Suppressor macrophage treated with lipopolysaccharide for 4 hours (primary cell): Measurements from ENCODE around the gene CFAP57.

Experiments
- DNase-seq: peaks from one replicate; pipeline ENCODE4 v3.0.0-alpha.2; 2020

The CFAP57 gene

DNA sequence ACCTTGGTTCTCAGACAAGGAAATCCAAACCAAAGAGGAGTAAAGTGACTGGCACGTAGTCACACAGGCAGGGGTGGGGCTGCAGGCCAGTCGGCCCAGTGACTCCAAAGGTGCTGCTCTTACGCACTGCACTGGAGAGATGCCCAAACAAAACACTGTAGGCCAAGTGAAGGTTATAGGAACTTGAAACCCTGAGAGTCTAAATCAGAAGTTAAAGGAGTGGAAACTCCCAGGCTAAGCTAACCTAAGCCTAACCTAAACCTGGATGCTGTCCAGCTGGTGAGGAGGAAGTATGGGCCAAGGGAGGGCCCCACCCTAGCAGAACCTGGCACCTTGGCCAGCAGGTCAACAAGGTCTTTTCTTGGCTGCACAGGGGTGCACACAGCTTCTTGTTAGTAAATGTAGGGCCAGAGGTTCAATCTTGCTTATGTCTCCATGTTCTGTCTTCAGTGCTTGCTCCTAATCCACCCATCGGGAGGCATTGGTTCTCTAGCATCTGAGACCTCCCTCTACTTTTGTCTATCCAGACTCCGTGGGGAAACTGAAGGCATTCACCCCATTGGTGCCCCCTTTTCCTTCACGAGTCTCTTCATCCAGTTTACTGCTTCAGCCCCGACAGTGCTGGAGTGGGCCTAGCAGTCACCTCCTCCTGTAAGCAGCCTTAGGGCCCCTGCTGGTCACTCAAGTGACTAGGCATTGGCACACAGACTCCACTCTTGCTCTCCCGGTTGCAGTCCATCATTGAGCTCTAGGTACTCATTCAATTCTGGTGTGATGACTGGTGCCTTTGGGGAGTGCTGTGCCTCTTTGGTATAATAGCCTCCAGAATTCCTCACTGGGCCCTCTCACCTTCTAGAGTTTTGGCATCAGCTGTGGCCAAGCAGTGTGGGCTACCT, 84.8 kb downstream of the CFAP57 start:
- no peak for DNase-seq

DNA sequence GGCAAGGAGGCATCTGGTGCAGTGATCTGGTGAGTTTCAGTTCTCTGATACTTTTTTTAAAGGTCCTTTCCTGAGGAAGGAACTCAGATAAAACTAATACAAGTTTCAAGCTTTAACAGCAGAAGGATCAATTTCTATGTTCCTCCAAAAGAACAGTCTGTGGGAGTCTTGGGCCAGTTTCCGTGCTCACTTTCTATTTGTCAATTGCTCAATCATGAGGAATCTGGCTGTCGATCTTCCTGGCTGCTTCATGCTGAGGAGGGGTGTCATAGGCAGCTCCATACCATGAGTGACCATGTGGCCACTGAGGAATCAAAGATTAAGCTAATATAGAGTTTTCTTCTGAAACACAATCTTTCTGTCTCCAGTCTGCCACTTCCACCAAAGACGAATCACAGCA, 86.2 kb downstream of the CFAP57 start:
- no peak for DNase-seq

DNA sequence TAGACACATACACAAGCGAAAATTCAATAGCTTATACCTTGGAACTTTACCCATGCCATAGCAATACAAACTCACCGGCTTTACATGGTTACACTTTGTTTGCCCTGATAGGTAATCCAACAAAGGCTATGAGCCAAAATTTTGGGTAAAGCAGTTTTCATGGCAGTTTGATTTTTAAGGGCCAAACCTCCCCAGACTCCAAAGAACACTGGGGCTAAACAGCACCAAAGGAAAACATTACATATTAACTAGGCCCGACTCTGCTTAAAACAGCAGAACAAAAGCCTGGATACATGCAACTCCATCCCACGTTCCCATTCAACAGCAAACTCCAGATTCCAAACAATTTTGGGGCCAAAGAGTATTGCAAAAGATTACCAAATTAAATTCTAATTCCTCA, 93.3 kb downstream of the CFAP57 start:
- no peak for DNase-seq

DNA sequence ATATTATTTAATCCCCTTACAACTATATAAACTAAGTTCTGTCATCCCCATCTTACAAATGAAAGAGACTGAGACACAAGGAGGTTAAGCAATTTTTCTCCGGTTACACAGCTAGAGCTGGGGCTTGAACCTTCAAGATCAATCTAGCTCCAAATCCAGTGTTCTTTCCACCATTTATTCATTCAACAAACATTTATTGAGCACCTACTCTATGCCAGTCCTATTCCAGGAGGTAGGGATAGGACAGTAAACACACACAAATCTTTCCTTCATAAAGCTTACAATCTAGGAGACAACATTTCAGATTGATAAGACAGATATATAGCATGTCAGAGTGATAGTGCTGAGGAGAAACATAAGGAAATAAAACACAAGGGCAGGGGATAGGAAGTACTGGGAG, 94.8 kb downstream of the CFAP57 start:
- DNase-seq = no peak

DNA sequence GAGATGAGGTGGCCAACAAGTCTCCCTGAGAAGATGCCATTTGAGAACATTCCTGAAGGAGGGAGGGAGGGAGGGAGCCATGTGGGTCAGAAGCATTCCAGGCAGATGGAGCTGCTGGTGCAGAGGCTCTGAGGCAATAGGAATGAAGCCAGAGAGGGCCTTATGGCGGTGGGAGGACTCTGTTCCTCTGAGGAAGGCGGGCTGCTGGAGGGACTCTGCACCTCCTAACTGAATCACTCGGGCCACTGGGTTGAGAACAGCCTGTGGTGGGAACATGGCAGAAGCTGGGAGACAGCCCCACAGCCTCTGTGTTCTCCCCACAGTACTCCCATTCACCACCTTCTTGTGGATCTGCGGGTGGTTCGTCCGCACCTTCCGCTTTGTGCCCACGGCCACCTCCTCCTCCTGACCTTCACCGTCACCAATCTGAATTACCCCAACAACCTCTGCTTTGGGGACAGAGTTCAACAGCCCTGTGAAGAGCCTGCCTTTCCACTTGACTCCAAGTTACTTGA, 95.2 kb downstream of the CFAP57 start:
- DNase-seq = no peak

DNA sequence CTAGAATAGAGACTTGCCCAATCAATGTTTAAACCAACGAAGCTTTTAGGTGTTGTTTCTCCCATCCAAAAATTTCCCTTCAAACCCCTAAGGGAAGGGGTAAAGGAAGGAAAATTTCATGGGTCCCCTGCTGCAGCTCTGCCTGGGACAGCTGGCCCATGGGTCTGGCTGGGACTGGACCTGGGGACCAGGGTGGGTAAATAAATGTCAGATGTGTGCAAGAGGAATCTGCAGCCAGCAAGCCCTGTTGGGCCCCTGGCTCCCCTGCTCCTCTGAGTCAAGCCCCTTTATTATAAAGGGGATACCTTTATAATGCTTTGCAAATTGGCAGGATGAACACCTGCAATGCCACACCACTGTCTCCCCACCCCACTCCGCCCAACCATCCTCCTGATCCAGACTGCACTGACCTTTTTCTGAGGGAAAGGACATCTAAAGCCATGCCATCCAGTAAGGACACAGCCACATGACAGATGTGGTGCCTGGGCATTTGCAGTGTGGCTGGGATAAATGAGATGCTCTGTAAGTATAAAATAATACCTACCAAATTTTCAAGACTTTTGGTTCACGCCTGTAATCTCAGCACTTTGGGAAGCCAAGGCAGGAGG, 95.8 kb downstream of the CFAP57 start:
- DNase-seq = no peak

DNA sequence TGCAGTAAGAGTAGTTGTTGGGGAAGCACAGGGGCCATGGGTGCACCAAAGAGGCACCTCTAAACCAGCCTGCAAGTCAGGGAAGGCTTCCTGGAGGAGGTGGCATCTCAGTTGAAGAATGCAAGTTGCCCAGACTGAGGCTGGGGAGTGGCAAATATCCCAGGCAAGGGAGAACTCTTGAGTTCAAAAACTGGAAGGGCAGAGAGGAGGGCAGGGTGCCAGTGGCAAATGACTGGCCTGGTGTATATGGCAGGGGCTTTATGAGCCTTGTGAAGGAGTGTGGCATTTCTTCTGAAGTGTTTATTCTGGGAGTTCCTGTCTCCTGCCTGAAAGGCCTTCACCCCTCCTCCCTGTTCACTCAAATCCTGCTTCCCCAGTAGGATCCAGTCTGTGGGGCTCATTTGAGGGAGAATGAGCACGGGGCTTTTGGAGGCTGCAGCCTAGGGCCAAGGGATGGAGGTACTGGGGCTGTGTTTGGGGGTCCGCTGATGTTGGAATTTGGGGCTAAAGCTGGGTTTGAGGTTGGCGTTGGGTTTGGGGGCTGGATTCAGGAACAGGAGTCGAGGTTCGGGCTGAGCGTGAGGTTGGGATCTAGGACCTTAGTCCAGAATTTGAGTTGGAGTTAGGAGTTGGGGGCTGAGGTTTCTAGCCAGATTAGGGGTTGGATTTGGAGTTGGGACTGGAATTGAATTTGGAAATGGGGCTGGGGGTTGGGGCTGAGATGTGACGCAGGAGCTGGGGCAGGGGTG, 97.7 kb downstream of the CFAP57 start, which contains the start of gene TMEM125:
TMEM125 (plus strand) TSS at position 357 of the 749 bp plus-strand sequence. CDS start 2,740 bp downstream, outside the sequence.
- DNase-seq = no peak

DNA sequence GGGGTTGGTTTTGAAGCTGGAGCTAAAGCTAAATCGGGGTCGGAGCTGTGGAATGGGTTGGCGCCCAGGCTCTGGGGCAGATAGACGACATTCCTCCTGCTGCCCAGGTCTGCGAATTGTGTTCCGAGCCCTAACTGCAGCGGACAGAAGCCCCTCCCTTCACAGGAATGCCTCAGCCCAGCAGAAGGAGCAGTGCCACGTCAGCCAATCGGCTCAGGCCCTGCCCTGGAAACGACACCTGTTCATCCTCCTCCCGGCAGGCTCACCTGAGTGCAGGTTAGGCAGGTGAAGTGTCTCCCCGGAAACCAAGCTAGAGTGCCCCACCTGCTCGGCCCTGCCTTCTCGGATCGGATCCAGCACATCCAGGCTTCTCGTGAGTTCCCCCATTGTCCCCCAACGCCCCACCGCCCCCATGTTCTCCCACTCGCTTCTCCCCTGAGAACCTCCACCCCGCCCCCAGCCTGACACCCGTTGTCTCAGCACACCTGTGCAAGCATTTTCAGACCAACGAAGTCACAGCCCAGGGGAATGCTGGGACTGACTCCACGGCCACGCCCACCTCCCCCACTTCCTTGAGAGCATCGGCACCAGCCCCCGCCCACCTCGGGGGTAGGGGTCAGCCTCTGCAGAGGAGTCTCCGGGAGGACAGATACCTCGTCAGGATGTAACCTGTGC, 98.4 kb downstream of the CFAP57 start:
- DNase-seq = no peak

DNA sequence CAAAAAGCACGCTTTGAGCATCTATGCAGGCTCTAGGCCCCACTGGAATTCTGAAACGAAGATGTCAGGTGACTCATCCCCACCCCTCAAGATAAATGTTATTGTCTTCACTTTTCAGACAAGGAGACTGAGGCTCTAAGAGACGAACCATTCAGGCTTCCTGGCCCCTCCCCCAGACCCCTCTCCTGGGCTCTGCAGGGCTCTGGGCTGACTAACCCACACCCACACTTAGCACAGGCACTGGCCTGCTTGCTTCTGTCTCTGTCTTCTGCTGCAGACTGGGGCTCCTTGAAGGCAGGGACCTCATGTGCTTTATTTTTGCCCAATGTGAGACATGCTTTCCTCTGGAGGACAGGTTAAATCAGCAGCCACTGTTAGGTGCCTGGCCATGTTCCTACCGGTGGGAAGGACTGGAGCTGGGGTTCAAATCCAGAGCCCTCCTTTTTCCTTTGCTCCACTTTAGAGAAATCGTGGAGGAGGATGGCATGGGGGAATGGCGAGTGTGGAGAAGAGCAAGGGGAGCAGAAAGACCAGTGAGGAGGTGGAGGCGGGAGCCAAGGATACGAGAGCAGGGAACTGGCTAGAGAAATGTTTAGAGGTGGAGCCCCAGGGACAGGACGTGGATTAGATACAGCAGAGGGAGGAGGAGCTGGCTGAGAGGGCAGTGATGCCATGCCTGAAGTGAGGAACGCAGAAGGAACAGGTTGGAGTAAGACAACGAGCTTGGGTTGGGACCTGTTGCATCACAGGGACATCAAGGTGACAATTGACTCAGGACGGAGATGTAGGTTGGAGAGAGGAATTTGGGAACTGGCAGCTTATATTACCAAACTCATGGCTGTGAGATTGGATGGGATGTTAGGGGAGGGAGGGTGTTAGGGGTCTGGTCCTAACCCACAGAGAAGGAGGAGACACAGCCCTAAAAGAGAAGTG, 99.3 kb downstream of the CFAP57 start:
- no peak for DNase-seq

DNA sequence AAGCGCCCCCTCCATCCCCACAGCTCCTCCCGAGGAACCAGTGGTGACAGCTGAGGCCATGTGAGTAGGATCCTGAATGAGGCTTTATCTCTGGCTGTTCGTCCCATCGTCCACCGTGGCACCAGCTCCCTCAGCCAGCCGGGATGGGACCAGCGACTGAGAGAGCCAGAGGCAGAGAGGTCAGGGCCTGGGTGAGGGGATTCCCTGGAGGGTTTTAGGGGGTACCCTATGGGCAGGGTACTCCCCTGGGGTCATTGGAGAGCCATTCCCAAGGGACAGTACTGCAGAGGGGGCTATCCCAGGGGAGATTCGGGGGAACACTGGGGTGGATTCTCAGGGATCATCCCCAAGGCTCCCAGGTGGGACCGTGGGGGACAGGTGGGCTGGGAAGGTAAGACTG, 100.0 kb downstream of the CFAP57 start:
- DNase-seq = no peak

DNA sequence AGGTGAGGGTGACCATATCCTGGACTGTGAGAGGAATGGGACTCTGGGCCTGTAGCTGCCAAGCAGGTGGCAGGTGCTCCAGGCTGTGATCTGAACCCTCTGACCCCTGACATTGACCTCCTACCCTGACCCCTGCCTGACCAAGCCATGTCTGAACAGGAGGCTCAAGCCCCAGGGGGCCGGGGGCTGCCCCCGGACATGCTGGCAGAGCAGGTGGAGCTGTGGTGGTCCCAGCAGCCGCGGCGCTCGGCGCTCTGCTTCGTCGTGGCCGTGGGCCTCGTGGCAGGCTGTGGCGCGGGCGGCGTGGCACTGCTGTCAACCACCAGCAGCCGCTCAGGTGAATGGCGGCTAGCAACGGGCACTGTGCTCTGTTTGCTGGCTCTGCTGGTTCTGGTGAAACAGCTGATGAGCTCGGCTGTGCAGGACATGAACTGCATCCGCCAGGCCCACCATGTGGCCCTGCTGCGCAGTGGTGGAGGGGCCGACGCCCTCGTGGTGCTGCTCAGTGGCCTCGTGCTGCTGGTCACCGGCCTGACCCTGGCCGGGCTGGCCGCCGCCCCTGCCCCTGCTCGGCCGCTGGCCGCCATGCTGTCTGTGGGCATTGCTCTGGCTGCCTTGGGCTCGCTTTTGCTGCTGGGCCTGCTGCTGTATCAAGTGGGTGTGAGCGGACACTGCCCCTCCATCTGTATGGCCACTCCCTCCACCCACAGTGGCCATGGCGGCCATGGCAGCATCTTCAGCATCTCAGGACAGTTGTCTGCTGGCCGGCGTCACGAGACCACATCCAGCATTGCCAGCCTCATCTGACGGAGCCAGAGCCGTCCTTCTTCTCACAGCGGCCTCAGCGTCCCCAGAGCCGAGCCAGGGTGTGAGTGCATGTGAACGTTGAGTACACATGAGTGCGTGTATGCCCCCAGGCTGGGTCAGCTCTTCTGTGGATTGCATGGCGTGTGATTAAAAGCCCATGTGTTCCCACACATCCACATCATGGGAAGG, 100.7 kb downstream of the CFAP57 start:
- DNase-seq = no peak

DNA sequence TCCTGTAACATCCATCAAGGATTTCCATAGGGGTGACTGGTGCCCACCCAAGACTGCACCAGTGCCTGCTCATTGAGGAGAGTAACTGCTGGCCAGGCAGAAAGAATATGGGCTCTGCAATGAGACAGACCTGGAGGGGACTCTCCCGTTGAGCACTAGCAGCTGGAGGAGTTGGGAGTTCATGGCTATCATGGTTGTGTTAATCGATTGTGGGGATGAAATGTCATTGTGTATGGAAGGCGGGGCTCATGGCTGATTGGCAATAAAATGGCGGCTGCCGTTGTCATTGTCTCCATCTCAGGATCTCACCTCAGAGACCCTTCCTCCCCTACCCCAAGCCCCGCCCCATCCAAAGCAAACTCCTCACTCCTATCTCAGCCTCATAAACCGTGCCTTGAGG, 101.6 kb downstream of the CFAP57 start:
- no peak for DNase-seq

DNA sequence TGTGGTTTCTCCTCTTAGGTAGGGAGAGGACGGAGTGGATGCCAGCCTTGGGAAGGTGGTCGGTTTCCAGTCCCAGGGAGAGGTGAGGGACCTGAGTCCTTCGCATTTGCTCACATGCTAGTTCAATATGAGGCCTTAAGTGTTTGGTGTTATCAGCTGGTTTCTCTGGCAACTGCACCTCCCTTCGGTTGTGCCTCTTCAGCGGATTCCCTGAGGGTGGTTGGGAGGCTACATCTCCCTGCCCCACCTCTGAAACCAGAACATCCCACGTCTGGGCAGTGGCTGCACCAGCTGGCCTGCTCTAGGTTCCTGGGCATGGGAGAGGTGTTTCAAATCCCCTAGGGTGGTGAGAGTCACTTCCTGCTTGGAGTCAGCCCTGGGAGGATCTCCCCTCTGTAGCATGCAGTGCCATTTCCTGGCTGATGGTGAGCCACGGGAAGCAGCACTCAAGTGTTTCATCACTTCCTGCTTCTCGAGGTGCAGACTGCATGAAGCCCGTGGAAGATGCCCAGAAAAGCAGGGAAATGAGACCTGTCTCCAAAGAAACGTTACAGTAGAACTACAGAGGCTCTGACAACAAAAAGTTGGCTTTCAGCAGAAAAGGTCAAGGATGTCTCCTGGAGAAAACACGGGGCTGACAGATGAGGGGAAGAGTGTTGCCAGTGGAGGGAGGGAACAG, 102.1 kb downstream of the CFAP57 start:
- DNase-seq = peak; percentile 44

DNA sequence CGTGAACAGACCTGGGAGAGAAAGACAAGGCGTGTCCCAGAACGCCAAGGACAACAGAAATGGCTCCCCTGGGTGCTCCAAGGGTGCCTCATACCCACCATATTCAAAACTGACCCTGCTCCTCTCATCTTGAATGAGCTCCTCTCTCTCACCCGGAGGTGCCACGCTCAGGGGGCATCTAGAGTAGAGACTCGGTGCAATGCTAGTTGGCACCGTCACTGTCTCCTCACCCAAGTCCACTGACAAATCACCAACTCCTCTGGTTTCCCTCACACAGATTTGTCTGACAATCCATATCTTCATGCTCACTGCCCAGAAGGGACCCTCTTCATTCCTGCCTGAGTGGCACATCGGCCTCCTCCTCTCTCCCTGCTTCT, 102.7 kb downstream of the CFAP57 start:
- DNase-seq = no peak

DNA sequence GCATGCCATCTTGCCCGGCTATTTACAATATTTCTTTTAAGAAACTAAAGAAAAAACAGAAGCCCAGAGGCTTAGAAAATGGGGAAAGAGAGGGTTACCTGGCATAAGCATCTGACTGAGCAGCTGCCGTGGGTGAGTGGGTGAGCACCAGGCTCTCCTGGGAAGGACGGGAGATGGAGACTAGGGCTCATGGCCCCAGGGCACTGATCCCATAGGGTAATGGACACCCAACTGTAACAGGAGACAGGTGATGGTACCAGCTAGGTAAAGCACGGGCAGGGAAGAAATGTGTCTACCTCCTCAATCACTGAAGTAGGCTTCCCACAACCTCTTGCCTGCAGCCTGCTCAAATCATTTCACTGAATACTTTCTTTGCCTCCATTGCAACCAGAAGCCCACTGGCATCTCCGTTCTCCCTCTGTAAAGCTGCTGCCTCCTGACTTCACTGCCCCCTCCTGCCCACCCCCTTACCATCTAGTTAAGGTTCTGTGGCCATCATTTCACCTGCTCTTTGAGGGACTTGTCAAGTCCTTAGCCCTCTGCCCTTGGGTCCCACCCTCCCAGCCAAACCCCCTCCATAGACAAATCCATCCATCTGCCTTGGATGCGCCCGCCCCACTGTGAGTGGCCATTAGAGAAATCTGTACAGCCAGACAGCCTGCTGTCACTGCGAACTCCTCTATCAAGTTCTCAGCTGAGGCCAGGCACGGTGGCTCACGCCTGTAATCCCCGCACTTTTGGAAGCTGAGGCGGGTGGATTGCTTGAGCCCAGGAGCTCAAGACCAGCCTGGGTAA, 103.9 kb downstream of the CFAP57 start:
- DNase-seq = no peak

DNA sequence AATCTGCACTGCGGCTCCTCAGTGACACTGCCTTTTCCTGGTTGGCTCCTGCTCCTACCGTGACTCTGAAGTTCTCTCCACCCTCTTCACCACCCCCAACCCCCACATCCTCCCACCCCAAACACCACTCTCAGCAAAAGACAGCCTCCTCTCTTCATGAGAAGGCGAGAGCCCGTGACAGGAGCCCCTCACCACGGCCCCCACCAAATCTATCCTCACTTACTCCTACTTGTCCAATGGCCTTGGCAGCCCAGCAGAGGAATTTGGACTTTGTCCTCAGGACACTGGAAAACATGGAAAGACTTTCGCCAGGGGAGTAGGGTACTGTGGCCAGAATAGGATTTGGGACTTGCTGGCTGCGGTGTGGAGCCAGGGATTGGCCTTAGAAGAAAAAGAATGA, 104.5 kb downstream of the CFAP57 start:
- DNase-seq = no peak

DNA sequence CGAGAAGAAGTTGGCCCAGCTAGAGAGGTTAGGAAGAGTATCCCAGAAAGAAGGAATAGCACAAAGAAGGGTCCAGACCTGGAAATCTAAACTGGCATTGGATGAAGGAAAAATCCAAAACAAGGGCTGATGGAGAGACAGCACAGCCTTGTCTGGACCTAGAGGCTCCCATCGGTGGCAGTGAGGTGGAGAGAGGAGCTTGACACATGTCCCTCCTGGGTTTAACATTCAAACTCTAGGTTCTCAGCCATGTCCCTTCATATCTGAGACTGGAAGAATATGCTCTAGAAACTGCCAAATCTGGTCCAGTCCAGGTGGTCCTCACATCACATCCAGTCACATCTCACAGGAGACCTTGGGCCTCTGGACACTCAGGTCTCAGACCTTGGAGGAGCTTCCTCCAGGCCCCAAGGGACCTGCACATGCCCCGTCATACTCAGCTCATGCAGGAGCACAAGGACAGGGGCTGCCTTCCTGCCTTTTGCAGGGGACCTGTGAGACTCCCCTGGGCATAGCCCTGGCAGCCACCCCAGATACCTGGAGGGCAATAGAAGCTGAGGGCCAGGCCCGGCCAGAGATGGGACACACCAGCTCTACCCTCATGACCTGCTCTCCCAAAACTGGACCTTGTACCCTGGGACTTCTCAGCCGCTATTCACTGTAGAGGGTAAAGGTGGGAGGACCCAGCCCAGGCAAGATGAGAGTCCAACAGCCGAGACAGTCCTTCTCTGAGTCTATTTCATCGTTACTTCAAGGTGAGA, 105.2 kb downstream of the CFAP57 start:
- DNase-seq = no peak

DNA sequence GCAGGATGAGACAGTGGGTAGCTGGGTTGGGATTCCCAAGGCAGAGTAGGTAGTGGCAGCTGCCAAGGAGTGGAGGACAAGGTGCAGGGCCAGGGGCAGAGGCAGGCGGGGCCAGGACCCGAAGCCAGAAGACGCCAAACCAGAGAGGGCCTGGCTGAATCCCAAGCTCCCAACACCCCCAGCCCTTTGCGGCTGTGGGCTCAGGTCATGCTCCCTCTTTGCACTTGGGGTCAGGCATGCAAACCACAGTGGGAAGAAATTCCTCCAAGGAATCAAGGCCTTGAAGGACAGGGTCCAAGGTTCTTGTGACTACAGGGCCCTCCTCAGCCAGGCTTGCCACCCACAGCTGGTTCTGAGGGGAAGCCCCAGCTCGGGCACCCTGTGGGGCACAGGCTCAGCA, 107.0 kb downstream of the CFAP57 start:
- no peak for DNase-seq
